Chondrocyte (in vitro differentiated cells): ENCODE measurements around the gene TMEM9B. TPM values are rescaled to one million over a fixed set of nuclear protein-coding genes. Genes with fewer than 3 reads are reported as not detected.

Experiments used
- DNase-seq: peaks from one replicate; pipeline ENCODE4 v3.0.0; 2021; ENCODE audit warnings: mixed read lengths, low spot score
- H3K27ac Mint-ChIP-seq: one replicate; pipeline ENCODE4 v1.8.0; 2021; ENCODE audit warnings: mild to moderate bottlenecking, moderate library complexity, mixed read lengths; ENCODE audit not compliant: unreplicated experiment
- H3K27me3 Mint-ChIP-seq: 2 replicates; pipeline ENCODE4 v1.8.0; 2021; ENCODE audit warnings: low read depth, mixed read lengths
- H3K36me3 Mint-ChIP-seq: 2 replicates; pipeline ENCODE4 v1.8.0; 2021; ENCODE audit warnings: low read depth, mixed read lengths
- H3K4me1 Mint-ChIP-seq: 2 replicates; pipeline ENCODE4 v1.8.0; 2021; ENCODE audit warnings: low read depth, mild to moderate bottlenecking, mixed read lengths
- H3K4me3 Mint-ChIP-seq: one replicate; pipeline ENCODE4 v1.8.0; 2021; ENCODE audit warnings: mild to moderate bottlenecking, moderate library complexity, mixed read lengths; ENCODE audit not compliant: unreplicated experiment
- H3K9me3 Mint-ChIP-seq: 2 replicates; pipeline ENCODE4 v1.8.0; 2021; ENCODE audit warnings: low read depth, mixed read lengths
- total RNA-seq: library from RNA; stranded (reverse); gene quantifications from 3 replicates; pipeline ENCODE4 v1.2.1, GENCODE V29; 2021
- TF ChIP-seq, protein P1 (sequence below): fragments of 200-600 bp; sonication (generic); IDR thresholded peaks from 2 replicates; pipeline ENCODE4 v1.5.0; 2021; ENCODE audit warnings: antibody characterized with exemption, mild to moderate bottlenecking, moderate library complexity

TMEM9B gene
- total RNA-seq, 1 donor from 2014 or later, result 20.7 TPM

DNA sequence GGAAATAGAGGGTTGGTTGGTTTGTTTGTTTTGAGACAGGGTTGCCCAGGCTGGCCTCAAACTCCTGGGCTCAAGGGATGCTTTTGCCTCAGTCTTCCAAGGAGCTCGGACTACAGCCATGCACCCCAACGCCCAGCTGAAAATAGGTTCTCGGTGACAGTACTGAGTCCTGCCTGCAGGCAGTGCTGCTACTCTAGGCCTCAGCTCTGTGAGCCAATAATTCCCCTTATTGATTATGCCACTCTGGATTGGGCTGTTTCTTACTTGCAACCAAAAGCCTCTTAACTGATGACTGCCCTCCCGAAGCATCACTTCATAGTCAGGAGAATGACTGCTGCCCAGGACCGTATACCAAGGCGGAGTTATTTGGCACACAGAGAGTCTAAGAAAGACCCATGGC, 30.3 kb downstream of the TMEM9B start:
- no peak overlapping the region for H3K27ac Mint-ChIP-seq
- H3K4me3 Mint-ChIP-seq, result no peak overlapping the region
- no peaks in the 10 kb centered on the region for H3K9me3 Mint-ChIP-seq
- H3K27me3 Mint-ChIP-seq, result no peaks in the 10 kb centered on the region
- TF ChIP-seq, protein P1, sequence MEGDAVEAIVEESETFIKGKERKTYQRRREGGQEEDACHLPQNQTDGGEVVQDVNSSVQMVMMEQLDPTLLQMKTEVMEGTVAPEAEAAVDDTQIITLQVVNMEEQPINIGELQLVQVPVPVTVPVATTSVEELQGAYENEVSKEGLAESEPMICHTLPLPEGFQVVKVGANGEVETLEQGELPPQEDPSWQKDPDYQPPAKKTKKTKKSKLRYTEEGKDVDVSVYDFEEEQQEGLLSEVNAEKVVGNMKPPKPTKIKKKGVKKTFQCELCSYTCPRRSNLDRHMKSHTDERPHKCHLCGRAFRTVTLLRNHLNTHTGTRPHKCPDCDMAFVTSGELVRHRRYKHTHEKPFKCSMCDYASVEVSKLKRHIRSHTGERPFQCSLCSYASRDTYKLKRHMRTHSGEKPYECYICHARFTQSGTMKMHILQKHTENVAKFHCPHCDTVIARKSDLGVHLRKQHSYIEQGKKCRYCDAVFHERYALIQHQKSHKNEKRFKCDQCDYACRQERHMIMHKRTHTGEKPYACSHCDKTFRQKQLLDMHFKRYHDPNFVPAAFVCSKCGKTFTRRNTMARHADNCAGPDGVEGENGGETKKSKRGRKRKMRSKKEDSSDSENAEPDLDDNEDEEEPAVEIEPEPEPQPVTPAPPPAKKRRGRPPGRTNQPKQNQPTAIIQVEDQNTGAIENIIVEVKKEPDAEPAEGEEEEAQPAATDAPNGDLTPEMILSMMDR, result peak; percentile 22
- peaks cover 9% of the 10 kb centered on the region for H3K4me1 Mint-ChIP-seq
- H3K36me3 Mint-ChIP-seq, result no peaks in the 10 kb centered on the region
- no peak for DNase-seq

GRCh38 chr11:8932564-8933180, 31.6 kb downstream of the TMEM9B start, which contains the start of gene C11orf16:
TSS of gene C11orf16 (minus strand) at chr11:8932947. CDS start at chr11:8932308, 639 bp downstream.
- TF ChIP-seq, protein P1, result no peak
- no peak within 1 kb of the TSS for H3K4me3 Mint-ChIP-seq
- peaks cover 9% of the 10 kb centered on the region for H3K4me1 Mint-ChIP-seq
- H3K9me3 Mint-ChIP-seq, result no peaks in the 10 kb centered on the region
- no peak within 1 kb of the TSS for H3K27ac Mint-ChIP-seq
- H3K27me3 Mint-ChIP-seq, result no peaks in the 10 kb centered on the region
- no peaks in the 10 kb centered on the region for H3K36me3 Mint-ChIP-seq
- no peak for DNase-seq

DNA sequence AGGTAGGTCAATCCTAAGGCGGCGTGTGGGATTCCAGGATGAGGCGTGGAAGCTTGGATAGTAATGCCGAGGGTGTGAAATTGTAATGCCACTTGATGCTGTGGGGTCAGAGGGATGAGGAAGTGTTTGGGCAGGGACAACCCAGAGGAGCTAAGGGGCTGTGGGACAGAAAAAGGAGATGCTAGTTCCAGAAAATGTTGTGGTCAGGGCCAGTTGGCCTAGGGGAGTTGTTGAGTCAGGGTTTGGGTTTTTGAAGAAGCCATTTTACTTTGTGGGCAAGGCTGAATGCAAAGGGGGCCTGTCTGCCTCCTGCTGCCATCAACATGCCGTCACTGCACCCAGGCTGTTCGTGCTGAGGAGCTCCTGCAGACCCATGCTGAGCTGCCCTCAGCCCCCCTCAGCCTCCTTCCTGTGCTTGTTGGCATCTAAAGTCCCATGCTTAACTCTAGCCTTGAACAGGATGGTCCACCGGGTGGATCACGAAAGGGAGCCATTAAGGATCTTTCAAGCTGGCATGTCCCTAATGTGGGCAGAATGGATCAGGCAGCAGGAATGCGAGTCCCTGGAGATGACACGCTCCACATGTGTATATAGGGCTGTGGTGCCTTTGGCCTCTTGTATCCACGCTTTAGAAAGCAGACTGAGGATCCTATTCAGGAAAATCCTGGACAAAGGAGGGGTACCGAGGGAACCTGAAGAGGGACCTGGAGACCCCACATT, 33.6 kb downstream of the TMEM9B start:
- TF ChIP-seq, protein P1, result no peak
- H3K4me1 Mint-ChIP-seq, result peaks cover 9% of the 10 kb centered on the region
- H3K27me3 Mint-ChIP-seq, result no peaks in the 10 kb centered on the region
- H3K27ac Mint-ChIP-seq, result no peak overlapping the region
- H3K9me3 Mint-ChIP-seq, result no peaks in the 10 kb centered on the region
- H3K4me3 Mint-ChIP-seq, result no peak overlapping the region
- no peak for DNase-seq
- H3K36me3 Mint-ChIP-seq, result no peaks in the 10 kb centered on the region

DNA sequence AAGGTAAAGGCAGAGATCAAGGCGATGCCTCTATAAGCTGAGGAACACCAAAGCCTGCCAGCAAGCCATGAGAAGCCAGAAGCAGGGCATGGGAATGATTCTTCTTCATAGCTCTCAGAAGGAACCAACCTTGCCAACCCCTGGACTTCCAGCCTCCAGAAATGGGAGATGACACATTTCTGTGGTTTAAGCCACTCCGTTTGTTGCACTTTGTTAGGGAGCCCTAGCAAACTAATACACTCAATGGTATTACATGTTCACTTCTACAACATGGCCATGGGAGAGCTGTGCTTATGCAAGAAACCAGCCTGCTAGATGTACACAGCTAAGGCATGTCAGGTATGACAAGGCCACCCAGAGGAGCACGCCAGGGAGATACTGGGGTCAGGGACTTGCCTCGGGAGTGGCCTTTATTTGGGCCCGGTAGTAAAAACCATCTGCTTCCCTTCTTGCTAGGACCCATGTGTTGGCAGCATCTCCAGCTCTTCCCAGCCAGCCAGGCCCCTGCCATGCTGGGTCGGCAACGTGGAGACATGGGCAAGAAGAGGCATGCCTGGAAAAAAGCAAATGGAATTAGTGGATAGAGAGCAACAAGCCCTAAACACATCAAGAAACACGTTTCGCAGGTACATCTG, 35.1 kb downstream of the TMEM9B start:
- Mint-ChIP-seq H3K4me1 (no peaks in the 10 kb centered on the region), H3K27me3 (no peaks in the 10 kb centered on the region), H3K4me3 (no peak overlapping the region), H3K9me3 (no peaks in the 10 kb centered on the region), H3K36me3 (peaks cover 3% of the 10 kb centered on the region), H3K27ac (no peak overlapping the region)
- no peak for DNase-seq
- TF ChIP-seq, protein P1, result no peak

DNA sequence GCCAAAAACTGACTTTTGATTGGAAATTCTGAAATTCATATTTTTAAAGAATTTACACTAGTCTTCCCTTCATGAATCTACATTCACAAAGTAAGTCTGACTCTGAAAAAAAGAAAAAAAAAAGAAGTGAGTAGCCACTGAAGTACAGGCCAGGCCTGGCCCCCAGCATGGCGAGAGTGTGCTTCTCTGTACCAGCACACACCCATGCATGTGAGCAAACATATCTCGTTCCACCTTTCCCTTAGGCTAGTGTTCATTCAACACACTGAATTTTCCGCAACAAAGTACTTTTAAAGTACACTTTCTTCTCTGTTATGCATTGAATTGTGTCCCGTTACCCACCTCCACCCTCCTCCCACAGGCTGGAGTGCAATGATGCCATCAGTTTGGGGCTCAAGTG, 36.0 kb downstream of the TMEM9B start:
- H3K27me3 Mint-ChIP-seq, result no peaks in the 10 kb centered on the region
- no peak overlapping the region for H3K4me3 Mint-ChIP-seq
- no peaks in the 10 kb centered on the region for H3K9me3 Mint-ChIP-seq
- H3K4me1 Mint-ChIP-seq, result no peaks in the 10 kb centered on the region
- no peak overlapping the region for H3K27ac Mint-ChIP-seq
- TF ChIP-seq, protein P1, result no peak
- peaks cover 3% of the 10 kb centered on the region for H3K36me3 Mint-ChIP-seq
- DNase-seq, result no peak
